Measurements from ENCODE around the gene DISC1.

GRCh38 chr1:231591466-231591865 is 35.1 kb upstream of the DISC1 start:
- no peak for TF ChIP-seq CTCF (IDR thresholded peaks at IDR 0.05)
- no peak for TF ChIP-seq POLR2A (IDR thresholded peaks at IDR 0.05)

All from uterus (tissue), 2 donors.